ENCODE data around the gene GALNT17. TPM values are rescaled to one million over a fixed set of nuclear protein-coding genes. Genes with fewer than 3 reads are reported as not detected.

Gene GALNT17
- total RNA-seq, 1 experiment from 2014 or later = not detected

GRCh38 chr7:71472962-71473361, 341.0 kb downstream of the GALNT17 start:
- H2AFZ ChIP-seq = no peak overlapping the region
- H3K4me1 ChIP-seq (replicated peaks; ENCODE audit: insufficient read depth) = no peaks in the 10 kb centered on the region
- H3K9me3 ChIP-seq (ENCODE audit: insufficient read depth, low read depth) = no peaks in the 10 kb centered on the region
- no peak for DNase-seq
- H3K4me3 ChIP-seq = no peak overlapping the region
- no peaks in the 10 kb centered on the region; the same call in 1 of the 2 replicates for H3K9me2 ChIP-seq (ENCODE audit: insufficient read depth)
- no peak for TF ChIP-seq CTCF (conservative IDR thresholded peaks at IDR 0.05)
- TF ChIP-seq EZH2 (IDR thresholded peaks at IDR 0.05; ENCODE audit: low read depth) = no peak
- CTCF ChIA-PET = no interaction called here
- peaks cover 13% of the 10 kb centered on the region; the same call in 1 of the 2 replicates for H3K27me3 ChIP-seq (ENCODE audit: insufficient read depth, low read depth)
- BruUV-seq (replicated peaks) = no TSS peak
- POLR2A ChIA-PET (ENCODE audit: unreplicated experiment) = no interaction called here
- intact Hi-C loops (cut with micrococcal nuclease; ENCODE audit: unreplicated experiment) = no loop called here
- no peak overlapping the region for H3K27ac ChIP-seq
- no peaks in the 10 kb centered on the region for H3K36me3 ChIP-seq (ENCODE audit: low read depth)
- H3F3A ChIP-seq (ENCODE audit: insufficient read depth, low read depth) = no peaks in the 10 kb centered on the region
- no peaks in the 10 kb centered on the region for H3K79me2 ChIP-seq (ENCODE audit: low read depth)
- no peaks in the 10 kb centered on the region for H4K20me1 ChIP-seq (ENCODE audit: insufficient read depth)
- no peak overlapping the region for H3K4me2 ChIP-seq

- no peaks in the 10 kb centered on the region for H4K20me1 ChIP-seq (ENCODE audit: insufficient read depth)
- H3K4me2 ChIP-seq = no peak overlapping the region
- H3K79me2 ChIP-seq (ENCODE audit: low read depth) = no peaks in the 10 kb centered on the region
- TF ChIP-seq CTCF (conservative IDR thresholded peaks at IDR 0.05) (no peak), EZH2 (IDR thresholded peaks at IDR 0.05; ENCODE audit: low read depth) (no peak)
- H3K9me2 ChIP-seq (ENCODE audit: insufficient read depth) = no peaks in the 10 kb centered on the region; the same call in 1 of the 2 replicates
- no peaks in the 10 kb centered on the region for H3K36me3 ChIP-seq (ENCODE audit: low read depth)
- H3K27me3 ChIP-seq (ENCODE audit: insufficient read depth, low read depth) = peaks cover 18% of the 10 kb centered on the region; the same call in 1 of the 2 replicates
- ChIA-PET POLR2A (ENCODE audit: unreplicated experiment) (no interaction called here), CTCF (no interaction called here)
- H3F3A ChIP-seq (ENCODE audit: insufficient read depth, low read depth) = no peaks in the 10 kb centered on the region
- DNase-seq = no peak
- no peak overlapping the region for H2AFZ ChIP-seq
- H3K27ac ChIP-seq = no peak overlapping the region
- BruUV-seq (replicated peaks) = no TSS peak
- intact Hi-C loops (cut with micrococcal nuclease; ENCODE audit: unreplicated experiment) = no loop called here
- H3K9me3 ChIP-seq (ENCODE audit: insufficient read depth, low read depth) = no peaks in the 10 kb centered on the region
- no peak overlapping the region for H3K4me3 ChIP-seq
- H3K4me1 ChIP-seq (replicated peaks; ENCODE audit: insufficient read depth) = no peaks in the 10 kb centered on the region
Observed at GRCh38 chr7:71473366-71473967, 341.5 kb downstream of the GALNT17 start.

GRCh38 chr7:71477441-71477840, 345.5 kb downstream of the GALNT17 start:
- Histone ChIP-seq H3K4me1 (replicated peaks; ENCODE audit: insufficient read depth) (no peaks in the 10 kb centered on the region), H2AFZ (no peak overlapping the region), H4K20me1 (ENCODE audit: insufficient read depth) (no peaks in the 10 kb centered on the region), H3K4me2 (no peak overlapping the region), H3K9me2 (ENCODE audit: insufficient read depth) (no peaks in the 10 kb centered on the region; the same call in 1 of the 2 replicates), H3K79me2 (ENCODE audit: low read depth) (no peaks in the 10 kb centered on the region), H3K27me3 (ENCODE audit: insufficient read depth, low read depth) (peaks cover 31% of the 10 kb centered on the region; the same call in 1 of the 2 replicates), H3K36me3 (ENCODE audit: low read depth) (no peaks in the 10 kb centered on the region), H3F3A (ENCODE audit: insufficient read depth, low read depth) (no peaks in the 10 kb centered on the region), H3K27ac (no peak overlapping the region), H3K4me3 (no peak overlapping the region), H3K9me3 (ENCODE audit: insufficient read depth, low read depth) (no peaks in the 10 kb centered on the region)
- DNase-seq = no peak
- no TSS peak for BruUV-seq (replicated peaks)
- CTCF ChIA-PET = no interaction called here
- POLR2A ChIA-PET (ENCODE audit: unreplicated experiment) = no interaction called here
- no peak for TF ChIP-seq CTCF (conservative IDR thresholded peaks at IDR 0.05)
- TF ChIP-seq EZH2 (IDR thresholded peaks at IDR 0.05; ENCODE audit: low read depth) = no peak
- intact Hi-C loops (cut with micrococcal nuclease; ENCODE audit: unreplicated experiment) = no loop called here
